K562 (cell line): ENCODE data around the gene ZNF366. TPM values are rescaled to one million over a fixed set of nuclear protein-coding genes. Genes with fewer than 3 reads are reported as not detected.

ENCODE experiments used
- MGA ChIP-seq: fragments of 450-650 bp; IDR thresholded peaks from 2 replicates; pipeline ENCODE4 v1.6.1; 2016; ENCODE audit warnings: mild to moderate bottlenecking, moderate library complexity
- PBX2 ChIP-seq, 2 experiments: IDR thresholded peaks in 1 of 2; conservative IDR thresholded peaks in 1 of 2; 2 replicates each; pipeline ENCODE4 v1.6.1; 2016; ENCODE audit warnings: low read depth in 2 of 2, mild to moderate bottlenecking in 1 of 2, missing compliant biosample characterization in 1 of 2, missing genetic modification characterization in 1 of 2, moderate library complexity in 1 of 2
- polyA plus RNA-seq, 8 experiments: library from polyadenylated mRNA; depleted of rRNA in 4 of 8; stranded (reverse) in 5 of 8; unstranded in 3 of 8; fragments of >200 nt; fragmentation: Nextera tagmentation in 2 of 8; fragmentation: Illumina TruSeq in 1 of 8; extraction: Ambion mirVana in 2 of 8; extraction: Trizol in 1 of 8; gene quantifications; 2 replicates each; pipeline versions ENCODE4 v1.2.1 to v1.2.3, GENCODE V29; 2011 to 2014; ENCODE audit warnings: inconsistent platforms in 1 of 8, missing spikeins in 1 of 8
- total RNA-seq, 7 experiments: library from RNA; depleted of rRNA in 6 of 7; stranded (reverse); fragments of >200 nt in 6 of 7; fragmentation: Illumina TruSeq in 2 of 7; extraction: Trizol in 2 of 7; gene quantifications; 2 replicates each; pipeline versions ENCODE4 v1.2.1 to v1.2.3, GENCODE V29; 2011 to 2021; ENCODE audit warnings: low replicate concordance in 1 of 7

ZNF366 gene
- total and polyA plus RNA-seq, 9 of the 15 experiments (the other 6 are each of a cell fraction or from before 2014, with no cell fraction given), result not detected

- TF ChIP-seq MGA (0 out of 2 replicates have a peak, but pooled peaks have one; percentile 9), PBX2 (CRISPR knock-in tag; IDR thresholded peaks at IDR 0.05; ENCODE audit: low read depth) (no peak), PBX2 (tag; conservative IDR thresholded peaks at IDR 0.05; ENCODE audit: low read depth) (peak; percentile 51)
Measured at GRCh38 chr5:72541501-72542225, 34.5 kb upstream of the ZNF366 start (continued).
